Neural cell (in vitro differentiated cells): ENCODE results near the gene CC2D2B. TPM values are rescaled to one million over a fixed set of nuclear protein-coding genes. Genes with fewer than 3 reads are reported as not detected.

ENCODE experiments used
- H2AFZ ChIP-seq: fragments of 200-600, 300-800 bp; sonication (generic), shearing (Covaris generic); 2 replicates; pipeline ENCODE4 v1.6.0; 2014; ENCODE audit warnings: low read depth, mild to moderate bottlenecking, antibody characterized with exemption, low read length, moderate library complexity
- H3F3A ChIP-seq: fragments of 200-600 bp; shearing (Covaris generic); 2 replicates; pipeline ENCODE4 v1.6.1; 2016; ENCODE audit warnings: mild to moderate bottlenecking, moderate library complexity, mixed read lengths, antibody characterized with exemption, low read length; ENCODE audit not compliant: insufficient read depth, poor library complexity, severe bottlenecking
- H3K27ac ChIP-seq: fragments of 200-600, 300-800 bp; sonication (generic), shearing (Covaris generic); 2 replicates; pipeline ENCODE4 v1.5.1; 2014; ENCODE audit warnings: mild to moderate bottlenecking, low read length, moderate library complexity
- H3K27me3 ChIP-seq: fragments of 300-800, 200-600 bp; sonication (generic), shearing (Covaris generic); 2 replicates; pipeline ENCODE4 v1.6.0; 2014; ENCODE audit warnings: mild to moderate bottlenecking, low read depth, low read length, moderate library complexity; ENCODE audit not compliant: insufficient read depth
- H3K36me3 ChIP-seq: fragments of 300-800, 200-600 bp; sonication (generic), shearing (Covaris generic); 2 replicates; pipeline ENCODE4 v1.5.1; 2014; ENCODE audit warnings: mild to moderate bottlenecking, antibody characterized with exemption, low read length, moderate library complexity; ENCODE audit not compliant: insufficient read depth
- H3K4me2 ChIP-seq: fragments of 300-800, 200-600 bp; sonication (generic), shearing (Covaris generic); 2 replicates; pipeline ENCODE4 v1.6.0; 2014; ENCODE audit warnings: mild to moderate bottlenecking, low read length
- H3K4me3 ChIP-seq: fragments of 300-800, 200-600 bp; sonication (generic), shearing (Covaris generic); 2 replicates; pipeline ENCODE4 v1.5.1; 2014; ENCODE audit warnings: mild to moderate bottlenecking, low read length, moderate library complexity
- H3K79me2 ChIP-seq: fragments of 200-600 bp; shearing (Covaris generic); replicated peaks from 2 replicates; pipeline ENCODE4 v1.6.0; 2014; ENCODE audit warnings: mild to moderate bottlenecking, low read length, moderate library complexity; ENCODE audit not compliant: insufficient read depth
- H3K9ac ChIP-seq: fragments of 300-800, 200-600 bp; sonication (generic), shearing (Covaris generic); 2 replicates; pipeline ENCODE4 v1.6.1; 2016; ENCODE audit warnings: mild to moderate bottlenecking, low read length, mixed read lengths
- H3K9me2 ChIP-seq: fragments of 200-600 bp; shearing (Covaris generic); 2 replicates; pipeline ENCODE4 v1.6.1; 2016; ENCODE audit warnings: mild to moderate bottlenecking, low read length, mixed read lengths; ENCODE audit not compliant: insufficient read depth
- H3K9me3 ChIP-seq: fragments of 200-600, 300-800 bp; sonication (generic), shearing (Covaris generic); 2 replicates; pipeline ENCODE4 v1.6.1; 2016; ENCODE audit warnings: mild to moderate bottlenecking, mixed run types, low read length, moderate library complexity, mixed read lengths
- H4K20me1 ChIP-seq: fragments of 200-600 bp; shearing (Covaris generic); 2 replicates; pipeline ENCODE4 v1.6.1; 2016; ENCODE audit warnings: mild to moderate bottlenecking, mixed run types; ENCODE audit not compliant: insufficient read depth
- EP300 ChIP-seq: fragments of 450-650 bp; conservative IDR thresholded peaks from 2 replicates; pipeline ENCODE4 v1.6.1; 2014; ENCODE audit warnings: antibody characterized with exemption, mild to moderate bottlenecking, moderate library complexity; ENCODE audit not compliant: poor library complexity, severe bottlenecking
- EZH2 ChIP-seq: fragments of 200-600, 300-800 bp; shearing (Covaris generic), sonication (generic); IDR thresholded peaks from 2 replicates; pipeline ENCODE4 v1.6.1; 2014; ENCODE audit warnings: antibody characterized with exemption, low read length, borderline replicate concordance, mild to moderate bottlenecking; ENCODE audit not compliant: insufficient read depth, poor library complexity, severe bottlenecking
- MXI1 ChIP-seq: fragments of 450-650 bp; conservative IDR thresholded peaks from 2 replicates; pipeline ENCODE4 v1.6.1; 2014; ENCODE audit warnings: antibody characterized with exemption, mild to moderate bottlenecking; ENCODE audit not compliant: poor library complexity, severe bottlenecking
- POLR2AphosphoS5 ChIP-seq: IDR thresholded peaks from 2 replicates; pipeline ENCODE4 v1.6.1; 2012
- RAD21 ChIP-seq: fragments of 450-650 bp; conservative IDR thresholded peaks from 2 replicates; pipeline ENCODE4 v1.6.1; 2014; ENCODE audit warnings: antibody characterized with exemption, mild to moderate bottlenecking, moderate library complexity
- SMC3 ChIP-seq: fragments of 450-650 bp; conservative IDR thresholded peaks from 2 replicates; pipeline ENCODE4 v1.6.1; 2014; ENCODE audit warnings: antibody characterized with exemption, mild to moderate bottlenecking, moderate library complexity; ENCODE audit not compliant: poor library complexity
- TAF1 ChIP-seq: IDR thresholded peaks from 2 replicates; pipeline ENCODE4 v1.6.1; 2012; ENCODE audit warnings: low read depth
- polyA plus RNA-seq: library from polyadenylated mRNA; depleted of rRNA; stranded (reverse); fragments of >200 nt; gene quantifications from 2 replicates; pipeline ENCODE4 v1.2.3, GENCODE V29; 2014
- TF ChIP-seq, protein P1 (sequence below): fragments of 450-650 bp; IDR thresholded peaks from 2 replicates; pipeline ENCODE4 v1.5.1; 2014; ENCODE audit warnings: antibody characterized with exemption, mild to moderate bottlenecking, moderate library complexity; ENCODE audit not compliant: poor library complexity, severe bottlenecking
- TF ChIP-seq, protein P2 (sequence below): IDR thresholded peaks from 2 replicates; pipeline ENCODE4 v1.6.1; 2012; ENCODE audit warnings: borderline replicate concordance

Gene CC2D2B
- polyA plus RNA-seq, 1 donor from 2014 or later = 0.61 TPM

GRCh38 chr10:95998255-95998784 is 90.5 kb downstream of the CC2D2B start:
- no peaks in the 10 kb centered on the region for H4K20me1 ChIP-seq
- H2AFZ ChIP-seq = no peak overlapping the region
- no peak for TF ChIP-seq SMC3
- no peak for TF ChIP-seq RAD21
- no peak for TF ChIP-seq TAF1
- TF ChIP-seq EZH2 = no peak
- TF ChIP-seq, protein P1, sequence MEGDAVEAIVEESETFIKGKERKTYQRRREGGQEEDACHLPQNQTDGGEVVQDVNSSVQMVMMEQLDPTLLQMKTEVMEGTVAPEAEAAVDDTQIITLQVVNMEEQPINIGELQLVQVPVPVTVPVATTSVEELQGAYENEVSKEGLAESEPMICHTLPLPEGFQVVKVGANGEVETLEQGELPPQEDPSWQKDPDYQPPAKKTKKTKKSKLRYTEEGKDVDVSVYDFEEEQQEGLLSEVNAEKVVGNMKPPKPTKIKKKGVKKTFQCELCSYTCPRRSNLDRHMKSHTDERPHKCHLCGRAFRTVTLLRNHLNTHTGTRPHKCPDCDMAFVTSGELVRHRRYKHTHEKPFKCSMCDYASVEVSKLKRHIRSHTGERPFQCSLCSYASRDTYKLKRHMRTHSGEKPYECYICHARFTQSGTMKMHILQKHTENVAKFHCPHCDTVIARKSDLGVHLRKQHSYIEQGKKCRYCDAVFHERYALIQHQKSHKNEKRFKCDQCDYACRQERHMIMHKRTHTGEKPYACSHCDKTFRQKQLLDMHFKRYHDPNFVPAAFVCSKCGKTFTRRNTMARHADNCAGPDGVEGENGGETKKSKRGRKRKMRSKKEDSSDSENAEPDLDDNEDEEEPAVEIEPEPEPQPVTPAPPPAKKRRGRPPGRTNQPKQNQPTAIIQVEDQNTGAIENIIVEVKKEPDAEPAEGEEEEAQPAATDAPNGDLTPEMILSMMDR = no peak
- TF ChIP-seq EP300 = no peak
- TF ChIP-seq POLR2AphosphoS5 = no peak
- H3F3A ChIP-seq = no peaks in the 10 kb centered on the region
- H3K4me3 ChIP-seq = no peak overlapping the region
- H3K4me2 ChIP-seq = no peak overlapping the region
- no peak overlapping the region for H3K27ac ChIP-seq
- H3K9me2 ChIP-seq = no peaks in the 10 kb centered on the region
- no peaks in the 10 kb centered on the region for H3K79me2 ChIP-seq
- no peaks in the 10 kb centered on the region for H3K9me3 ChIP-seq
- H3K9ac ChIP-seq = no peak overlapping the region
- no peaks in the 10 kb centered on the region for H3K36me3 ChIP-seq
- H3K27me3 ChIP-seq = no peaks in the 10 kb centered on the region

- Histone ChIP-seq H3K4me3 (no peak overlapping the region), H3K36me3 (no peaks in the 10 kb centered on the region), H3K79me2 (no peaks in the 10 kb centered on the region), H3K9ac (no peak overlapping the region), H3K4me2 (no peak overlapping the region), H3F3A (no peaks in the 10 kb centered on the region), H3K9me2 (no peaks in the 10 kb centered on the region), H3K27me3 (no peaks in the 10 kb centered on the region), H3K9me3 (no peaks in the 10 kb centered on the region), H4K20me1 (no peaks in the 10 kb centered on the region), H2AFZ (no peak overlapping the region), H3K27ac (no peak overlapping the region)
- TF ChIP-seq POLR2AphosphoS5 (no peak), SMC3 (no peak), EZH2 (no peak), TAF1 (no peak), RAD21 (no peak), EP300 (no peak), MXI1 (no peak)
- TF ChIP-seq, protein P1 = no peak
- TF ChIP-seq, protein P2, sequence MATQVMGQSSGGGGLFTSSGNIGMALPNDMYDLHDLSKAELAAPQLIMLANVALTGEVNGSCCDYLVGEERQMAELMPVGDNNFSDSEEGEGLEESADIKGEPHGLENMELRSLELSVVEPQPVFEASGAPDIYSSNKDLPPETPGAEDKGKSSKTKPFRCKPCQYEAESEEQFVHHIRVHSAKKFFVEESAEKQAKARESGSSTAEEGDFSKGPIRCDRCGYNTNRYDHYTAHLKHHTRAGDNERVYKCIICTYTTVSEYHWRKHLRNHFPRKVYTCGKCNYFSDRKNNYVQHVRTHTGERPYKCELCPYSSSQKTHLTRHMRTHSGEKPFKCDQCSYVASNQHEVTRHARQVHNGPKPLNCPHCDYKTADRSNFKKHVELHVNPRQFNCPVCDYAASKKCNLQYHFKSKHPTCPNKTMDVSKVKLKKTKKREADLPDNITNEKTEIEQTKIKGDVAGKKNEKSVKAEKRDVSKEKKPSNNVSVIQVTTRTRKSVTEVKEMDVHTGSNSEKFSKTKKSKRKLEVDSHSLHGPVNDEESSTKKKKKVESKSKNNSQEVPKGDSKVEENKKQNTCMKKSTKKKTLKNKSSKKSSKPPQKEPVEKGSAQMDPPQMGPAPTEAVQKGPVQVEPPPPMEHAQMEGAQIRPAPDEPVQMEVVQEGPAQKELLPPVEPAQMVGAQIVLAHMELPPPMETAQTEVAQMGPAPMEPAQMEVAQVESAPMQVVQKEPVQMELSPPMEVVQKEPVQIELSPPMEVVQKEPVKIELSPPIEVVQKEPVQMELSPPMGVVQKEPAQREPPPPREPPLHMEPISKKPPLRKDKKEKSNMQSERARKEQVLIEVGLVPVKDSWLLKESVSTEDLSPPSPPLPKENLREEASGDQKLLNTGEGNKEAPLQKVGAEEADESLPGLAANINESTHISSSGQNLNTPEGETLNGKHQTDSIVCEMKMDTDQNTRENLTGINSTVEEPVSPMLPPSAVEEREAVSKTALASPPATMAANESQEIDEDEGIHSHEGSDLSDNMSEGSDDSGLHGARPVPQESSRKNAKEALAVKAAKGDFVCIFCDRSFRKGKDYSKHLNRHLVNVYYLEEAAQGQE = no peak
Observed at GRCh38 chr10:96013956-96014355, 106.2 kb downstream of the CC2D2B start.
